Coronary artery (tissue), 2 donors: ENCODE results near the gene PCDH12.

Experiments
- DNase-seq: peaks from one replicate; pipeline ENCODE4 v3.0.0-alpha.2; 2017; ENCODE audit warnings: low spot score
- H3K27ac ChIP-seq, 2 donors: fragments of 200-600 bp; sonication (generic); one replicate each; pipeline ENCODE4 v1.5.1; 2016 to 2019
- H3K4me3 ChIP-seq: fragments of 200-600 bp; sonication (generic); 2 replicates; pipeline ENCODE4 v1.5.1; 2016; ENCODE audit warnings: mild to moderate bottlenecking, moderate library complexity
- TF ChIP-seq, protein P1 (sequence below): fragments of 200-600 bp; sonication (generic); IDR thresholded peaks from one replicate; pipeline ENCODE4 v1.5.1; 2019; ENCODE audit warnings: antibody characterized with exemption

The PCDH12 gene

DNA sequence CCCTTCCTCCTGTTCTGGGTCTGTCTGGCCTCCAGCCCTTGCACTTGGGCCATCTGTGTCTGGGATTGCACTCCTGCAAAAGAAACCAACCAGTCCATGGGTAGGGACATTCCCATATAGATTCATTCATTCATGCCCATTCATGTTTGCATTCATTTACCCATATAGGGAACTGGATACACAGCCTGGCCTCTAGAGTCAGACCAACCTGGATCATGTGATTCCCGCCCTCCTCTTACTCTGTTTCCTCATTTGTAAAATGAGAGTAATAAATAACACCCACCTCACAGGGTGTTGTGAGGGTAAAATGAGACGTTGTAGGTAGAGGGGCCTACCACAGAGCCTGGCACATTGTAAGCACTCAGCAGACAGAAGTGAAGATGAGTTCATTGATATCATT, 8.5 kb downstream of the PCDH12 start:
- H3K27ac ChIP-seq = no peak overlapping the region
- DNase-seq = no peak
- TF ChIP-seq, protein P1, sequence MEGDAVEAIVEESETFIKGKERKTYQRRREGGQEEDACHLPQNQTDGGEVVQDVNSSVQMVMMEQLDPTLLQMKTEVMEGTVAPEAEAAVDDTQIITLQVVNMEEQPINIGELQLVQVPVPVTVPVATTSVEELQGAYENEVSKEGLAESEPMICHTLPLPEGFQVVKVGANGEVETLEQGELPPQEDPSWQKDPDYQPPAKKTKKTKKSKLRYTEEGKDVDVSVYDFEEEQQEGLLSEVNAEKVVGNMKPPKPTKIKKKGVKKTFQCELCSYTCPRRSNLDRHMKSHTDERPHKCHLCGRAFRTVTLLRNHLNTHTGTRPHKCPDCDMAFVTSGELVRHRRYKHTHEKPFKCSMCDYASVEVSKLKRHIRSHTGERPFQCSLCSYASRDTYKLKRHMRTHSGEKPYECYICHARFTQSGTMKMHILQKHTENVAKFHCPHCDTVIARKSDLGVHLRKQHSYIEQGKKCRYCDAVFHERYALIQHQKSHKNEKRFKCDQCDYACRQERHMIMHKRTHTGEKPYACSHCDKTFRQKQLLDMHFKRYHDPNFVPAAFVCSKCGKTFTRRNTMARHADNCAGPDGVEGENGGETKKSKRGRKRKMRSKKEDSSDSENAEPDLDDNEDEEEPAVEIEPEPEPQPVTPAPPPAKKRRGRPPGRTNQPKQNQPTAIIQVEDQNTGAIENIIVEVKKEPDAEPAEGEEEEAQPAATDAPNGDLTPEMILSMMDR = no peak
- no peak overlapping the region for H3K4me3 ChIP-seq

DNA sequence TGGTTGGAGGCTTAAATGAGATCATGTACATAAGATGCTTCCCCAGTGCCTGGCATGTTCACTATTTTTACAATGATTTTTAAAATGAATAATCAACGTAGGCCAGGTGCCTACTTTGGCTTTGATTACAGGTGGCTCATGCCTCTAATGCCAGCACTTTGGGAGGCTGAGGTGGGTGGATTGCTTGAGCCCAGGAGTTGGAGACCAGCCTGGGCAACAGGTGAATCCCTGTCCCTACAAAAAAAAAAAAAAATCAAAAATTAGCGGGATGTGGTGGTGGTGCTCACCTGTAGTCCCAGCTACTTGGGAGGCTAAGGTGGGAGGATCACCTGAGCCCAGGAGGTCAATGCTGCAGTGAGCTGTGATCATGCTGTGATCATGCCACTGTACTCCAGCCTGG, 9.2 kb downstream of the PCDH12 start:
- TF ChIP-seq, protein P1 = no peak
- H3K4me3 ChIP-seq = no peak overlapping the region
- DNase-seq = no peak
- H3K27ac ChIP-seq = no peak overlapping the region

DNA sequence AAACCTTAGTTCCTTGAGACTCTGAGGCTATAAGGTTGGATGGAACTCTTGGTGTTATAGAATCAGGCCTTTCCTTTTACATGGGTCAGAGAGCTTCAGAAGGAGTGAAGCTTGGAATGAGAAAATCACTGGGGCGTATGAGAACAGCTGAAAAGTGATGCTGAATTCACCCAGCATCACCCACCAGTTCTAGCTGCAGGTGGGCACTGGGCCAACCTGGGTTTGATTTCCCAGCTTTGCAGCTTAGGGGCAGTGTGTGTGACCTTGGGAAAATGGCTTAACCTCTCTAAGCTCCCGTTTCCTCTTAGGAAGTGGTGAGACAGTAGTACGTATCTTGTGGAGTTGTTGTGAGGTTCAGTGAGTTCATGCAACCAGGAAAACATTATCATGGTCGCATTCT, 10.7 kb downstream of the PCDH12 start:
- no peak for DNase-seq
- TF ChIP-seq, protein P1 = no peak
- H3K27ac ChIP-seq = peak overlapping the region in 1 of 2 donors; percentile 18

DNA sequence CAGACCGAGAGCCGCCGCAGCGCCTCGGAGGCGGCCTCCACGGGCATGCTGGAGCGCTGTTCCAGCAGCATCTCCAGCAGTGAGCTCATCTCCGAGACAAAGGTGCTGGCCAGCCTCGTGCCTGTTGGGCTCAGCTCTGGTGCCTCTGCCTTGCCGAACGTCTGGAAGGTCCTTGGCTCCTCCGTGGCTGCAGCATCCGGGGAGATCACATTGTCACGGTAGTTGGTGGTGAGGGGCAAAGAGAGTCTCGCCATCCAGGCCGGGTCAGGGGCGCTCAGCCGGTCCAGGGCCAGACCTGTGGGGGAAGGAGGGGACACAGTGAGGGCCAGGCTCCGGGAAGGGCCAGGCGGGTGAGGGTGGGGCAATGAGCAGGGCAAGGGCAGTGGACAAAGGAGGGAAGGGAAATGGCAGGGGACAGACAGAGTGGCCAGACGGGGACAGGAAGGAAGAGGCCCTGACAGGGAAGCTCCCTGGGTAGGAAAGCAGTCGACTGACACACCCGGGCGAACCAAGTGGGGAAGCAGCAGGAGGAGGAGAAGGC, 12.4 kb downstream of the PCDH12 start:
- no peak for DNase-seq
- Histone ChIP-seq H3K27ac (peak overlapping the region in 1 of 2 donors; percentile 58), H3K4me3 (no peak overlapping the region)
- TF ChIP-seq, protein P1 = no peak

More for the DNA sequence above, 10.7 kb downstream of the PCDH12 start:
- no peak overlapping the region for H3K4me3 ChIP-seq

DNA sequence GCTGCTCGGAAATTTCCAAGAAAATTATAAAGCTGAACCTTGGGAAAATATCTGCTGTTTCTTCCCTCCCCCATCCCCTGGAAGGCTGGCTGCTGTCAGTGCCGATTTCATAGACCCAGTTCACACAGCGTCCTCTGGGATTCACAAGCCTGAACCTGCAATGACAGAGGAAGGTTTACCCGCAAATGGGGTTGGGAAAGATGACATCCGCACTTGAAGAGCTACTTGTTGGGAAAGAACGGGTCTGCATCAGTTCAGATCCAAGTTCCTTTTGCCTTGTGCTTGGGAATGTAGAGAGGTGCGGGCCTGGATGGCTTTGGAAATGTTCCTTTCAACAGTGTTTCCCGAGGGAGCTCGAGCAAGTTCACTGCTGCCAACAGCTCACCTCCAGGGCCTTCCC, 13.9 kb downstream of the PCDH12 start:
- TF ChIP-seq, protein P1 = no peak
- DNase-seq = no peak
- Histone ChIP-seq H3K4me3 (no peak overlapping the region), H3K27ac (no peak overlapping the region)

DNA sequence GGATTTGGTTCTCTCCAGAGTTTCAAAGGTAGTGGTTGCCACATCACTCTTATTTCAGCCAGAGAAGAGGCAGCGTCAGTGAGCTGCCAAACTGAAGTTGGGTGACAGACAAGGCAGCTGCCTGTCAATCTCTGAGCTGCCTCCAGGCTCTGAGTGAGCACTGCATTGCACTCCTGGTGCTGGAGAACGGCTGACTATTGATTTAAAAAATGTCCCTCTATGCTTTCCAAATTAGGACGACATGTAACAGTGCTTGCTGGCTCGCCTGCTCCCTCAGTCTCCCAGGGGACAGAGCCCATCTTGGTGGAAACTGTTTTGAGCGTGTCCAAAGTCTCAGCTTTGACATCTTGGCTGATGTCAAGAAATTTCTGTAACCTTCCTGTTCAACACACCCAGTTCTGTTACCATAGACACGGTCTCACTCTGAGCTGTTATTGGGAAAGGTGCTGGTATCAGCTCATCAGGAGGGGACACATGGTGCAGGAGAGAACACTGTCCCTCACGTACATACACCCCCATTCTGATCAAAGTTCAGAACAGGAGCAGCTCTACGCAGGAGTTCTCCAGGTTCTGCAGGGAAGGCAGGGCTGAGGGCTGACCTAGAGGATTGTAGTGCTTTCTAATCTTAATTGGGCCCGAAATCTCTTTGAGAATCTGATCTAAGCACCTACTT, 15.7 kb downstream of the PCDH12 start:
- H3K4me3 ChIP-seq = no peak overlapping the region
- no peak for DNase-seq
- TF ChIP-seq, protein P1 = no peak
- peak overlapping the region; percentile 11 to 82 for H3K27ac ChIP-seq

DNA sequence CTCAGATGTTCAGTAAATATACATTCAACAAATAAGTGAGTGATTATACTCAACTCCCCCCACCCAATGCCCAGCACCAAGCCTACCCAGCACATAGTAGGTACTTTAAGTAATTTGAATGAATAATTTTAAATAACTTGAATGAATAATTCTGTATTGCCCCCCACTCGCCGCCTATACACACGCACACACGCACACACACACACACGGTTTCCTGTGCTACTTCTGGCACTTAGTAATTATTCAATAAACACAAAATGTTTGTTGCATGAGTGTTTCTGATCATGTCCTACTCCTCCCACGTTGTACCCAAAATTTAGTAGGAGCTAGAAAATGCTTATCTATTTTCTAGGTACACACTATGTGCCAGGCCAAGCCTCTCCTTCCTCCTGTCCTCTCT, 16.2 kb downstream of the PCDH12 start:
- TF ChIP-seq, protein P1 = no peak
- Histone ChIP-seq H3K4me3 (no peak overlapping the region), H3K27ac (peak overlapping the region; percentile 11 to 82)
- no peak for DNase-seq
